ENCODE results near the gene HEBP1.

Gene HEBP1

DNA sequence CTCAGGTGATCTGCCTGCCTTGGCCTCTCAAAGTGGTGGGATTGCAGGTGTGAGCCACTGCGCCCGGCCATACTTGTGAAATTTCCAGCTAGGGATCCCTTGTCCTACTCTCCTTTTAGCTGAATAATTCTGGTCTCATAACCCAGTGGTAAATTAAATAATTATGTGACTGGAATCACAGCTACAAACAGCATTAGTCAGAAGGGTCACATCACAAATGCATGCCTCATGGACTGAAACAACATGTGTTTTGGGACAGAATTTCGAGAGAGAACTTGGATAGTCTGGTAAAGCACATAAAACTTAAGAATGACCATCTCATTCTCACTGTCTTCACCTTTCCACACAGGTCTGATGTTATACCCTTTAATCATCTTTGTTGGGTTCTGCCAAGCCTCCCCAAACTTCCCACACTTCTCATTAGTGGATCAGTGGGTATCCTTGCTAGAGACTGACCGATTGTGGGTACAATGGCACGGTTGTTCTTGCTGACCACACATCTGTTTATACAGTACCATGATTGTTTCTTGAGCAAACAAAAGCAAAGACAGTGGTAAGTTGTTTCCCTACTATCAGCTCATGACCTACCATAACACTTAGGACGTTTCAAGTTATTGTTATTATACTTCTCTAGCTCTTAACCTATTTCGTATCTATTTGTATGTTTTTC lies 53.2 kb downstream of the HEBP1 start:
- no peak for DNase-seq

DNA sequence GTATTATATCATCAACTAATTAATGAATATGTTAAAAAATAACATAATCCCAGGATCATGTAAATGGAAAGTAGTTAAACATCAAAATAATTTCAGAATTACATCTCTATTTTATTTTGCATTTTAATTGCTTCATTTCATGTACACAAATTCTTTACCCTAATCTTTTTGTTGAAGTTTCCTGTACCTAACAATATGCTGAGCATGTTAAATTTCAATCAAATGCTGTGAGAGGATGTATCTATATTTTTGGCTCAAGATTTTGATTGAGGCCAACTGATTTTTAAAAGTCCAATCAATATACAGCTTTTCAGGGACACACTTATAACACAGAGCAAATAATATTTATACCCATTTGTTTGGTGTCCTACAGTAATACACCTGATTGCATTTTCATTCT lies 54.5 kb downstream of the HEBP1 start:
- DNase-seq, result no peak

DNA sequence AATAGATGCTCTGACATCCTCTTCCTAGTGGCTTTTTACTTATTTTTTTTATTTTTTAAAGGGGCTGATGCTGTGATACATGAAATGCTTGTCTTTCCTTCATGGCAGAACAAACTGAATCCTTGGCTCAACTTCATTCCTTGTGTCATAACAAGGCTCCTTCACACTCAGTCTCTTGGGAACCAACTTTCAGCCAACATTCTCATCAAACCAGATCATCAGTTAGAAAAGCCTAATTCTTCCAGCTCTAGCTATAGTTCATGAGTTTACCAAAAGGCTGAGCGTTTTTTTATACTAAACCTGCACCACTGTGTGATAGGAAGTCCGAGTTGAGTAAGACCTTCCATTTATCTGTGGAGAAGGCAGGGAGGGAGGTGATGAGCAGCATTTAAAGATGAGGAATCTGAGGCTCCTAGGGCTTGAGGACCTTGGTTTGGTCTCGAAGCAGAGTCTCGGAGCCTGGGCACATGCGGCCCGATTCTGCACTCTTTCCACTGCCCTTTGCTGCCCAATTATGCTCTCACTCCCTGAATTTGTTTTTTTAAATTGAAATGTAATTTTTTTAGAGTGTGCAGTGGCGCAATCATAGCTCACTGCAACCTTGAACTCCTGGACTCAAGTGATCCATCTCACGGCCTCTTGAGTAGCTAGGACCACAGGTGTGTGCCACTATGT lies 56.3 kb downstream of the HEBP1 start:
- DNase-seq, result no peak

DNA sequence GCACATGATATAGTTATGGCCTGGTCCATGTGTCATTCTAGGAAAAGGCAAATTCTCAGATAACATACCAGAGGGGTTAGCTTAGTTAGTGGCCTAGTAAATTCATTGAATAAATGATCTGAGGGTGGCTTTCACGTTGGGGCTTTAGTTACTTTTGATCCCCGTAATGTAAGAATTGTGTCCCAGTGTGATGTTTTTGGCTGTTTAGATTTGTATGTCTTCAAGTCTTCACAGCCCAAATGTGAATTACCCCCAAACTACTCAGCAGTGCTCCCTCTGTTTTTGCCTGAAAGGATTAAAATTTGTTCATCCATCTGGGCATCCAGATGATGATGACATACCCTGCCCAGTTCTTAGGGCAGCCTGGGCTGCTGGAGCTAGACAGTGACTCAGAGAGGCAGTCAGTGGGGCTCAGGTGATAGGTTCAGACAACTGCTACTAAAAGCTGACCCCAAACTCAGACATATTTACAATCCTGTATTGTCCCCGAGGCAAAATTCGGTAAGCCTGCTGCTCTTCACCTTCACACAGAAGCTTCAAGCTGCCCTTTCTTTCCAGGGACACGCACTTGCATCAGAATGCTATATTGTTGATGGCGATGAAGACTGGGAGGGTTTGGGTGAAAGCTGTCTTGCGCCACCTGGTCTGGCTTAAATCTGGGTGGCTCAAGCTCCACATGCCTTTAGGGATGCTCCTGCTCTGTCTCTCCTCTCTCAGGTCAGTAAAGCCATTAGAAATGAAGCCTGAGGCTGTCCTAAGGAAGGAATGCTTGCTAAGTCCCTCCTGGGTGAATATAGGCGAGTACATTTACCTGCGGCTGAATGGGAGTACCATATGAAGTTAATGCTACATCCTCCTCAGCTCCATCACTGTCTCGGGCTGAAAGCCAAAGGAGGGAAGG lies 58.4 kb downstream of the HEBP1 start:
- DNase-seq, result no peak

DNA sequence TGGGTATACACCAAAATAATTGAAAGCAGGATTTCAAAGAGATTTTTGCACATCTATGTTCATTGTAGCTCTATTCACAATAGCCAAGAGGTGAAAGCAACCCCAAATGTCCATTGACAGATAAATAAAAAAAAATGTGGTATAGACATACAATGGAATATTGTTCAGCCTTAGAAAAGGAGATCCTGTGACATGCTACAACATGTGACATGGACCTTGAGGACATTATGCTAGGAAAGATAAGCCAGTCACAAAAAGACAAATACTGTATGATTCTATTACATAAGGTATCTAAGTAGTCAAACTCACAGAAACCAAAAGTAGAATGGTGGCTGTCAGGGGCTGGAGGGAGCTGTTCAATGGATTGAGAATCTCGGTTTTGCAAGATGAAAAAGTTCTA lies 60.2 kb downstream of the HEBP1 start:
- no peak for DNase-seq

DNA sequence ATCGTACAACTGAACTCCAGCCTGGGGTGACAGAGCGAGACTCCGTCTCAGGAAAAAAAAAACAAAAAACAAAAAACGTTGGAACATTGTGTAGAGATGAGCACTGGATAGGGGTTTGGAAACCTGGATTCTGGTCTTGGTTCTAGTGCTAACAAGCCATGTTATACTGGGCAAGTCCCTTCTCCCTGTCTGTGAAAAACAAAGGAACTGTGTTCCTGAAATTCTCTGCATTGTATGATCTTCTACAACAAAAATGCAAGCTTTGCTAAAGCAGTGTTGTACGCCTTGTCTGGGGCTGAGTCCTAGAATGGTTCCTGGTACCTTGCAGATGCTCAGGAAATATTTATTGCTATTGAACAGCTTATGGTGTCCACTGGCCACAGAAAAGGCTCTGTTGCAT lies 61.5 kb downstream of the HEBP1 start:
- DNase-seq, result no peak

DNA sequence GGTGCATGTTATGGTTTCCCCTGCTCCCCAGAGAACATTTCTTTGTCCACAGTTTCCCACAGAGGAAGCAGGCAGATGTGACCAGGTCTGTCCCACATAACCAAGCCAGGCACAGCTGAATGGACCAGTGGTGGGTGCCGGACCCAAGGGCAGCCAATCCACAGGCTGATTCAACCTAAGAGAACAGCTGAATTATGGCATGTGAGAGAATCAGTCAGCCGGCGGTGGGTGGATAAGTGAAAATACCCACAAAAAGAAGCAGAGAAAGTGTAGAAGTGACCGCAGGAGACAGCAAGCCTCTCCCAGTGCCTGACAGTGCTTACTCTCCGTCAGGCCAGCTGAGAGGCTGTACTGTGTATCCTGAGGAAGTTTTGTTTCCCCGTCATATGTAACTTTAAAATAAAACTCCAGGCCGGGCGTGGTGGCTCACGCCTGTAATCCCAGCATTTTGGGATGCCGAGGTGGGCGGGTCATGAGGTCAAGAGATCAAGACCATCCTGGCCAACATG lies 63.0 kb downstream of the HEBP1 start:
- DNase-seq, result no peak

DNA sequence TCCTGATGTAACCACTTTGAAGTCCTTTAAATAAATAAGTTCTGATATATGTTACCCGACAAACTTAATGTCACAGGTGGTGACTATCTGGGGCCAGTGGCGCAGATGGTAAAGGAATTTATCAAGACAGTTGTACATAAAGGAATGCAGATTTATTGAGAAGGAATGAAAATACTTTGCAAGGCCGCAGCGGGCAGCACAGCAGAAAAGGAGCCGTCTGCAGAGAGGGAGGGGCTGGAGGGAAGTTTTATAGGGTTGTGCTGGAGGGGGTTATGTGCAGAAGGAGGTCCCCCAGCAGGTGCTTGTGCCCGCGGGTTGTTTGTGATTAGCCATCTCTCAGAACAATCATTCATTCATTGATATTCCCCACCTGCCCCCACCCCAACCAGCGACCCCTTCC lies 65.5 kb downstream of the HEBP1 start:
- DNase-seq, result no peak

DNA sequence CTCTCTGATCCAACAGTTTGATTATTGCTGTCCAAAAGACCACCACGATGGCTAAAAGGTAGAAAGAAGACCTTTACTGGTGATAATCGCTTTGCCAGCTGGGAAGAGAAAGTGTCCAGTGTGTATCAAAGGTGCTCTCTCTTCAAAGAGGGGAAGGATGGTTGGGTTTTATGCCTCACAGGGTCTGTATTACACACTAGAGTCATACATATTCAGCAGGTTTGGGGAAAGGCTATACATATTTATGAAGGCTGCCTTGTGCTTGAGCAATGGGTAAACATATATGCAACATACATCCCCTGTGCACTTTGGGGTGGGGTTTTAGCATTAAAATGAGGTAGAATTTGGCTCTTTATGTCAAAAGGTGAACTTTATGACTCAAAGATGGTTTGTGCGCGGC lies 66.3 kb downstream of the HEBP1 start:
- DNase-seq, result peak; percentile 30

DNA sequence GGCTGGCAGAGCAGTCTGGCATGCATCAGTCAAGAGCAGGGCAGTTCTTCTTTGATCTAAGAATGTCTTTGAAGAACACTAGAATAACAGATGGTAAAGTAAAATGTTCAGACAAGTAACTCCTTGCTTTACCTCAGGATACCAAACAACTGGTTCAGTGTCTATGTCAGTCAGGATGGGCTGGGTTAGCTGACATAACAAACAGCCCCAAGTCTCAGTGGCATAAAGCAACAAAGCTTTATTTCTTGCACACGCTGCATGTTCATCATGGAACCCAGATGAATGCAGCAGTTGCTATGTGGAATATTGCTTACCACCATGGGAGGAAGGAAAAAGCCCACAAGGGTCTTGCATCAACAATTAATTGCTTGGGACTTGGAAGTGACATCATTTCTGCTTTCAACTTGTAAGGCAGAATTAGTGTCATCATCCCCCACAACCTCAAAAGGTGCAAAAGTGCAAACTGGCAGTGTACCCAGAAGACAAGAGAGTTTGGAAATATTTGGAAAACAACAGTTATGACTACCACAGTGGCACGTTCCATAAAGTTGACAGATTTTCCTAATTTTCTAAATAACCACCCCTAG lies 69.3 kb downstream of the HEBP1 start:
- DNase-seq, result no peak

DNA sequence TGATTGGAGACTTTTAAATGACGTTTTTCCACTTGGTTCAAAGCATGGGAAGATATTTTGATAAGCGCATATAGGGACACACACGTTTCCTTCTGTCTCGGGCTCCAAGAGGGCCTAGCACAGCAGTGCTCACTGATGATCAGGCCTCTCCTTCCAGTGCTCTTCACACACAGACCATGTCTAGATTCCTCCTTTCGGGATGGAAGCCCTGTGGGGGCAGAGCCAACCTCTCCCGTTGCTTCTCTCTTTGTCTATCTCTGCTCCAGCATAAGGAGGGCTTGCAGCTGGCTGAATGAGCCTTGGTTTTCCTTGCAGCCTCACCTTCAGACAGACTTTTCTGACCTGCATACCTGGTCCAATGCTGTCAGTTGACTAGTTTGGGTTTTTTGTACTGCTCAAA lies 70.4 kb downstream of the HEBP1 start:
- DNase-seq, result no peak

DNA sequence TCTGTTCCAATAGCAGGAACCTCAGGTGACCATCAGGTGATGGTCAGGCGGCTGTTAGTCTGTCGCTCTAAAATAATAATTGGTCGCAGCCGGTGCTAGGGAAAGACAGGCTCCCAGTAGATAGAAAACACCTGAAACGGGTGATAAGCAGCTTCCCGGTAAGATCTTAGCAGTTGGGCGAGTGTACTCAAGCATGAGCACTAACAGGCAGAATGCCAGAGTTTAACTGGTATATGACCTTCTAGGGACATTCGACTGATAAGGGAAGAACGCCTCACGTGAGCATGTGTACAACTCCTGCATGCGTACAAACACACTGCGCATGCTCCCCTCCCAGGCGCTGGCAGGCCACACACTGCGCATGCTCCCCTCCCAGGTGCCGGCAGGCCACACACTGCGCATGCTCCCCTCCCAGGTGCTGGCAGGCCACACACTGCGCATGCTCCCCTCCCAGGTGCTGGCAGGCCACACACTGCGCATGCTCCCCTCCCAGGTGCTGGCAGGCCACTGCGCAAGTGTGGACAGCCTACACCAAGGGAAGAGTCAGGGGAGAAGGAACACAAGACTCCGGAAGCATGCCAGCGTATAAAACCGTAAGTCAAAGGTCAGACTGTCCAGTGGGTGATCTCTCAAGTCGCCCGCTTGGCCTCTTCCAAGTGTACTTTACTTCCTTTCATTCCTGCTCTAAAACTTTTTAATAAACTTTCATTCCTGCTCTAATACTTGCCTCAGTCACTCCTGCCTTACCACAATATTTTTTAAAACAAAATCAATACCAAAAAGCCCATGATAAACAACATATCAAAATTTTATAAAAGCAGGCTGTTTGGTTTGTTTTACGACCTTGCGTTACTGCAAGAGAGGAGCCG lies 72.6 kb downstream of the HEBP1 start:
- peak; percentile 75 for DNase-seq

DNA sequence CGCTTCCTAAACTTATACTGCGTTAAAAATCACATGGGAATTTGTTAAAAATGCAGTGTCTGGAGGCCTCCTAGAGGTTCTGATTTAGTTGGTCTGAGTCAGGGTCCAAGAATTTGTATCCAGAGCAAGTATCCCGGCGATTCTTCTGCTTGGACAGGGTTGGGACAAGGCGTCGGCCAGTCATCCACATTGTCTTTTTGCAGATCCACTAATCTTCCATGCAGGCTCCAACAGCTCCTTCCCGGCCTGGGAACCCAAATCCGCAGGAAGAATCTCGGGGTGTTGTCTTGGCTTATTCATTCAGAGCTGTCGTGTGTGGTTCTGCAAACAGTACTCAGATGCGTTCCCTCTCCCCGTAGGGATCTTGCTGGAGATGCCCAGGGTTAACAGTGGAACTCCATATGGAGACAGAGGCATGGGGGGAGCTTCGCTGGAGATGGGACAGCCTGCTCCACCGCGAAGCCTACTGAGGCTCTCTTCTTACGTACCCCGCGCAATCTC lies 73.4 kb downstream of the HEBP1 start:
- no peak for DNase-seq

DNA sequence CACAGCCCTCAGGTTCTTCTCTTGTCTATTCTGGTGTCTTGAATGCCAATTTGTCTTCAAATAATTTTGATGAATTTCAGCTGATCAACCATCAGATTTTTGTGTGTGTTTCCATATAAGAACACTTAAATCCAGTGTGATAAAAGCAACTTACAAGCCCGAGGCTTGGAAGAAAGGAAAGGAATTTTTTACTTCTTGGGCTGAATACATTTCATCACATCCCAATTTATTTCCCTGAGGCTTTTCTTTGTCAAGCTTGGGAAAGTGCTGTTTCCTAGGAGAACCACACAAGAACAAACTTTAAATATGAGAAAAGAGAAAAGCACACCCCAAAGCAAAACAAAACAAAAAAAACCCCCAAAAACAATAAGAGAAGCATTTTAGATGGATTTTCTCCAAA lies 74.7 kb downstream of the HEBP1 start:
- DNase-seq, result no peak
